ENCODE results near the gene ROBO4. TPM values are rescaled to one million over a fixed set of nuclear protein-coding genes. Genes with fewer than 3 reads are reported as not detected.
A peak's percentile ranks its signal among the peaks of the same experiment; 100 is the strongest.

Gene ROBO4
- total RNA-seq, 1 donor from 2014 or later, result 27.6 TPM

GRCh38 chr11:124865181-124865901 is 32.3 kb downstream of the ROBO4 start, which contains the start of gene ROBO3:
TSS of gene ROBO3 (plus strand) at chr11:124865432. CDS start at chr11:124865578, 146 bp downstream.
- intact Hi-C loops (cut with DNase I), result no loop called here
- no peak for DNase-seq (ENCODE audit: missing footprints)
- ATAC-seq, result no peak

DNA sequence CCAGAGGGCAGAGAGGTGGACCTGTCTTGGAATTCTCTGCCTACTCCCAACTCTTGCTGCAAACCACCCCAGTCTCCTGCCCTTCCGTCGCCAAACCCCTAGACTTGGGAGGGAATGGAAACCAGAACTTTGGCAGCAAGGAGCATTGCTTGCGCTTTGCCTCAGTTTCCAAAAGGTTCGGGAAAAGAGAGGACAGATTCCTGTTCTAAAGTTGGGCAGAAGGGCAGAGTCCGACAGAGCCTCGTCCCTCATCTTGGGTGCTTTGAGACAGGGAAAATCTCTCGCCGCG is 32.8 kb downstream of the ROBO4 start:
- intact Hi-C loops (cut with DNase I), result no loop called here
- no peak for DNase-seq (ENCODE audit: missing footprints)
- no peak for ATAC-seq

DNA sequence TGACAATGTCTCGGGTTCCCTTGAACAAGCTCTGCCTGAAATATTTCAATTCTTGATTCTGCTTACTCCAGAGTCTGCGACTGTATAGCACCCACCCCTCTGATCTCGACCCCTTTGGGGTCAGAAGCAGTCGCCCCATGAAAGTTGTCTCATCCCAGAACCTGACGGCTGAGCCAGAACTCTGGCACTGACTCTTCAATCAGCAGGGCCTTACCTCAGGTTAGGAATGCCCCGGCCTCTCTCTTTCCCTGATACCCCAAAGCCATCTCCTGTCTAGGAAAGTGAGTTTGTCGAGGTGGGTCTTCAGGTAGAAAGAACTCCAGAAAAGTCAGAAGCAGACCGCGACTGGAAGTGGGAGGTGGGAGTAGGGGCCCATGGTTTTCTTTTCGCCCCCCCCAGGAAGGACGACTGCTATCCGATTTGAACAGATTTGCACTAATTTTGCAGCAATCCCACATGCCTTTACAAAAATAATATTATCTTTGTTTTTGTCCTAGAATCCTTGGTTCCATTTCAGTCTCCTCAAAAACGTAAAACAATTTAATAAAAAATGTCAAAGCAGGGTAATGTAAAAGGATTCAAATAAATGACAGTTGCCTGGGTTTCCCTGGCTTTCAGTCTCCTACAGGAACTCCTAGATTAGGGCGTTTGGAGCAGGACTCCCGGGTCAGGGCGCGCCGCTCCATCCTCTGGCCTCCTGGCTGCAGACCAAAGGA is 33.3 kb downstream of the ROBO4 start:
- intact Hi-C loops (cut with DNase I), result no loop called here
- ATAC-seq (no peak), DNase-seq (ENCODE audit: missing footprints) (no peak)

GRCh38 chr11:124863826-124864165 is 33.9 kb downstream of the ROBO4 start:
- intact Hi-C loops (cut with DNase I), result no loop called here
- no peak for ATAC-seq
- DNase-seq (ENCODE audit: missing footprints), result no peak

DNA sequence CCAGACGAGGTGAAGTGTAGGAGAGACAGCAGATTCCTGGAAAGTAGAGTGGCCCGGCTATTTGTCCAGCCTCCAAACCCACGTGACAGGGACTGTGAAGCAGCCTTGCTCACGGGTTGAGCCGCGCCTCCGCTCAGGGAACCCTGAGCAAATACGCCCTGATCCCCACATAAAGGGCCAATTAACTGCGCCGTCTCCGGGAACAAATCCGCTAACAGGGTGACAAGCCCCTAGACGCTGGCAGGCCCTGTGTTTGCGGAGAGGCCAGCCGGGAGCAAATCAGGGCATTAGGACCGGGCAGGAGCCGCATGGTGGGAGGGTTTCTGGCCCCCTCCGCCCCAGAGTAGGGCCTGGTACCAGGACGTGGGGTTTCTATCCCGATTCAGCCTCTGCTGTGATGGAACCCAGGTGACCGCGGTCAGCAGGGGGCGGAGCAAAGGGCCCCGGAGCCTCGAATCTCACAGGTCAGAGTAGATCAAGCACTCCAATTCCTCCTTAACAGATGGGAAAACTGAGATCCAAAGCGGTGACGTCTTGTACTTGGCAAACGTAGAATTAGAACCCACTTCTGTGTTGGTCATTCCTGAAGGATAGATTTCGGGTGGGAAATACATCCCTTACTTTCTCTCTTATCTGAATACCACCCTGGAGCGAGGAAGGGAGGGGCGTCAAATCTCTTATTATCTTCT is 34.4 kb downstream of the ROBO4 start:
- intact Hi-C loops (cut with DNase I), result no loop called here
- DNase-seq (ENCODE audit: missing footprints) (no peak), ATAC-seq (peak; percentile 57)

GRCh38 chr11:124861670-124862069 is 36.0 kb downstream of the ROBO4 start:
- DNase-seq (ENCODE audit: missing footprints), result no peak
- no peak for ATAC-seq
- intact Hi-C loops (cut with DNase I), result no loop called here

DNA sequence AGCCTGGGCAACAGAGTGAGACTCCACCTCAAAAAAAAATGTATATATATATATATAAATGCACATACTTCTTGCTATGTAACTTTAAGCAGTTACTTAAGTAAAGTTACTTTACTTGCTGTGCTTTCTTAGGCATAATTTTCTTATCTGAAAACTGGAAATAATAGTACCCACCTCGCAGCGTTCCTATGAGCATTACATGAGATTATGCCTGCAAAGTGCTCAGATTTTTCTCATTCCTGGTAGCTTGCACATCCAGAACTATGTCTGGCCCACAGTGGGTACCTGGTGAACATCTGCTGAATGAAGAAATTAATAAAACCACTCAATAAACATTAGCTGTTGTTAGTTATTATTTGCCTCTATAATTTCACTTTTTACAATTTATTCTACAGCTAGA is 38.5 kb downstream of the ROBO4 start:
- no peak for DNase-seq (ENCODE audit: missing footprints)
- intact Hi-C loops (cut with DNase I), result no loop called here
- no peak for ATAC-seq

GRCh38 chr11:124846070-124846673 is 51.5 kb downstream of the ROBO4 start:
- ATAC-seq, result no peak
- intact Hi-C loops (cut with DNase I), result no loop called here

DNA sequence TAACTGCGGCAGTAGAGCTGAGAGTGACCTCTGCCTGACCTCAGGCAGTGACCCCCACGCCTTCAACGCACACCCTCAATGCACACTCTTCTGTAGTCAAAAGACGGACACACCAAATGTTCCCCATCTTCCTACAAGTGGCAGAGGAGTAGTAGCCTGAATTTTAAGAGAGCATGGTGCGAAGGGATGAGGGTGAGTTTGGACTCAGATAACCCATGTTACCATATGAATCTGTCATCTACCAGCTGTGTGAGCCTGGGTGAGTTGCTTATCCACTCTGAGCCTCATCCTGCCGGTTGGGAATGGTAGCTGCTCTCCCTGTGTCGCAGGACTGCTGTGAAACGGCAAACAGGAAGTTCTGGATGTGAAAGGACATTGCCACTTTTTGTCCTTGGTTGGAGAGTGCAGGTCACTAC is 53.0 kb downstream of the ROBO4 start:
- intact Hi-C loops (cut with DNase I), result no loop called here
- ATAC-seq (no peak), DNase-seq (ENCODE audit: missing footprints) (no peak)

More at GRCh38 chr11:124846070-124846673, 51.5 kb downstream of the ROBO4 start:
- DNase-seq (ENCODE audit: missing footprints), result no peak

DNA sequence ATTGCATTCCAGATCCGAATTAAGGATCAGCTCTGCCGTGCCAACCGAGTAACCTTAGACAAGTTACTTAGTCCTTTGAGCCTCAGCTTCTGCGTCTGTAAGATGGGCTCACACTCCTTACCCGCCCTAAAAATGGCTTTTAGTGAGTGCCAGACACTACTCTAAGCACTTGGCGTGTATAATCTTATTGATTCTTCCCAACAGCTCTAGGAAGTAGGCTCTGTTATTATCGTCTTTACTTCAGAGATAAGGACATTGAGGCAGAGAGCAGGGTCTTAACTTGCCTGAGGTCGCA is 54.1 kb downstream of the ROBO4 start:
- intact Hi-C loops (cut with DNase I), result no loop called here

DNA sequence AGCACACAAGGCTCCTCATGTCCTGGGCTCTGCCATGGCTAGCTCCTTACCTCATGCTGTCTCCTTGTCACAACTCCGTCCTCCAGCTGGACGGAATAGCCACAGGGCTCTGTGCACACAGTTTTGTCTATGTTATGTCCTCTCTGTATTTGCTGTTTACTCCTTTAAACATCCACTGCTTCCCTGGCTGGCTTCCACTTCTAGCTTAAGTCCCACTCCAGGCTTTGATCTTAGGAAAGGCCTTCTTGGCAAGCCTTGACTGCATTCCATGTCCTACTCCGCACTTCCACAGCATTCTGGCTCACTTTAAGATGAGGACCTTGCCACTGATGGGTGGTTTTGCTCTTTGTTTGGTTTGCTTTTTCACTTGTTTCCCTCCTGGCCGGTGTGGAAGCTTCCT is 55.4 kb downstream of the ROBO4 start:
- intact Hi-C loops (cut with DNase I), result no loop called here
- ATAC-seq, result no peak

More for the DNA sequence above, 54.1 kb downstream of the ROBO4 start:
- ATAC-seq, result no peak
- DNase-seq (ENCODE audit: missing footprints), result no peak

DNA sequence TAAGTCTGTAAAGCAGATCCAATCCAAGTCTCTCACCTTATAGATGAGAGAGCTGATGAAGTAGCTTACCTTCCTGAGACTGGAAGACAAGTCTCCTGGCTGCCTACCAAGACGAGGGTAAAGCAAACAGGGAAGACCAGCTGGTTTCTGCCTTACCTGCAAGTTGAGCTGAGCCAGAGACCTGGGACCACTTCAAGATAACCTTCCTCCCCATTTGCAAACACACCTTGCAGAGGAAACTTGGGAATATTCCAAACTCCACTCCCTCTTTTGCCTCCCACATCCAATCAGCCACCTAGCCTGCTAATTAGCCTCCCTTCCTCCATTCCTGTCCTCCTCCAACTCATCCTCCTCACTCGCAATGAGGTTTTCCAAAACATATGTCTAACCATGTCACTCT is 55.8 kb downstream of the ROBO4 start:
- DNase-seq (ENCODE audit: missing footprints), result no peak
- no peak for ATAC-seq
- intact Hi-C loops (cut with DNase I), result no loop called here

More for the DNA sequence above, 55.4 kb downstream of the ROBO4 start:
- DNase-seq (ENCODE audit: missing footprints), result no peak

DNA sequence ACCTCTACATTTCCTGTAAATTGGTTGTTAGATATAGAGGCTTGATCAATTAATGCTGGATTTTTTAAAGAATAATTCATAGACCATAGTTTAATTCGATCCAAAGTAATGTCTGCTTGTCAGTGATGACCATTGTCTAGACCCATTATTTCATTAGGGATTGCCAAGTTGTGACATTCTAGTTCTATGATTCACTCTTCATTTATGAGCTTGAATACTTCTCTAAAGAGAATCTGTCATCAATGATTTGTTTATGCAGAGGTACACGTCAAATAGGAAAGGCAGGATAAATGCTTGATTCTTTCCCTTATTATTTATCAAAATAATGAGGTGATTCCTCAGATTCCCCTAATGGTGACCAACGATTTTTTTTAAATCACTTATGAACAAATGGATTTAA is 56.5 kb downstream of the ROBO4 start:
- ATAC-seq (no peak), DNase-seq (ENCODE audit: missing footprints) (no peak)
- intact Hi-C loops (cut with DNase I), result no loop called here

GRCh38 chr11:124840666-124841065 is 57.0 kb downstream of the ROBO4 start:
- ATAC-seq (no peak), DNase-seq (ENCODE audit: missing footprints) (no peak)
- intact Hi-C loops (cut with DNase I), result no loop called here

- intact Hi-C loops (cut with DNase I), result loop anchor here (10.0 kb wide), 1 partner anchor 75 kb away; the partner anchor contains the start of gene ESAM
- DNase-seq (ENCODE audit: missing footprints) (no peak), ATAC-seq (no peak)
Observed at GRCh38 chr11:124839972-124840621, 57.6 kb downstream of the ROBO4 start.

DNA sequence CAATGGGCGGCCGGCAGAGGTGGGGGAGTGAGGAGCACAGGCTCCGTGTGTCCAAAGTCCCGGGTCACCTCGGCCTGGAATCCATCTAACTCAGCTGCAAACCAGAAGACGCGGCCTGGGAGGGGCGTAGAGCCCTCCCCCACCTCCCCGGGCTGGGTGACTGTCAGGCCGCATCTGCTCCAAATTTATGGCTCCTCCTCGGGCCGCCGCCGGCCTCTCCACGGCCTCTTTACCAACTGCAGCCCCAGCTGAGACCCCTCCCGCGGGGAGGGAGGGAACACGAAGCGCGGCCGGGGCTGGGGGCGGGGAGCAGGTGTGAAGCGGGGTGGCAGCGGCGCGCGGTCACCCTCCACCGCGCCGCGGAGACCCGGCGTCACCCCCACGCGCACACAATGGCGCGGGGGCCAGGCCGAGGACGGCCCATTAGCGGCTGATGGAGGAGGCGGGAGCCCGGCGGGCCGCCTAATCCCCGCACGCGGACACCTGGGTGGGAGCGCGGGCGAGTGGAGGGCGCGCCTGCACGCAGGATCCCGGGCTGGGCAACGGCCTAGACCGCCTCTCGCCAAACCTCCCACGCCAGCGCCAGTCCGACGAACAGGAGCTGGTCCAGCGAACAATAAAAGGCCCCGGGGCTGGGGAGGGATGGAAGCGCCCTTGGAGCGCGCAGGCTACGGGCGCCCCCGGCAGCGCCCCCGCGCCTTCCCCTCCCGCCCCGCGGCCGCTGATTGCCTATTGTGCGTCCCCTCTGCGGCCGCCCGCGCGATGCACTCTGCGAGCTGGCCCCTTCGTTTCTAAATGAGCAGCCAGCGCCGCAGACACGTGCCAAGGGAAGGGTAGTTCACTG is 58.3 kb downstream of the ROBO4 start:
- DNase-seq (ENCODE audit: missing footprints) (no peak), ATAC-seq (no peak)
- intact Hi-C loops (cut with DNase I), result loop anchor here (10.0 kb wide), 1 partner anchor 75 kb away; the partner anchor contains the start of gene ESAM

DNA sequence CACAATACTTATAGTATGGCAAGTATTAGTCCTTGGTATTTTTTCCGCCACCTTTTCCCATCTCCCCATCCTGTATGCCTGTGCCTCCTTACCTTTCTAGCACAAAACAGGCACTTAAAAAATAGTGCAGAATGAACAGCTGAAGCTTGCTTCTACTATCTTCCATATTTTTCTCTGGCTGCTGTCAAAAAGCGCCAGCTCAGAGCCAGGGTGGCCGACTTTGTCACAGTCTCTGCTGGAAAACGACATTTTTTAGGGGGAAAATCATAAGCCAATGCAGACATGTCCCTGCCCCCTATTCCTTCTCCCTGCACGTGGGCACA is 58.9 kb downstream of the ROBO4 start:
- no peak for DNase-seq (ENCODE audit: missing footprints)
- intact Hi-C loops (cut with DNase I), result loop anchor here (10.0 kb wide), 1 partner anchor 74 kb away; the partner anchor contains the start of gene ESAM
- no peak for ATAC-seq

DNA sequence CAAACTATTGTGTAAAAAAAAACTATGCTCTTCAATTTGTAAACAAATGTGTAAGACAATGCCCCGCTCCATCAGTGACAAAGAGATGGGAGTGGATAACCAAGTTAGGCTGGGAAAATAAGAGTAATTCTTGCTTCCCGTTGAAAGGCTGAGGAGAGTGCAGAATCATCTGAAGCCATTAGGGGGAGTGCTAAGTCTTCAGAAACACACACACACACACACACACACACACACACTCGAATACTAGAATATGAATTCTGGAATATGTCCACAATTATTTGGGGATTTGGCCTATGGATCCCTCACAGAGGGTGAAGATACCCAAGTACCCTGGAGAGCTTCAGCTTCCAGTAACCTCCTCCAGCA is 60.2 kb downstream of the ROBO4 start:
- intact Hi-C loops (cut with DNase I), result loop anchor here (1.0 to 10.0 kb wide), 3 partner anchors 73 to 193 kb away; partner anchors contain the start of gene ESAM
- no peak for DNase-seq (ENCODE audit: missing footprints)
- peak; percentile 66 for ATAC-seq
